ENCODE results near the gene PBX1.

DNA sequence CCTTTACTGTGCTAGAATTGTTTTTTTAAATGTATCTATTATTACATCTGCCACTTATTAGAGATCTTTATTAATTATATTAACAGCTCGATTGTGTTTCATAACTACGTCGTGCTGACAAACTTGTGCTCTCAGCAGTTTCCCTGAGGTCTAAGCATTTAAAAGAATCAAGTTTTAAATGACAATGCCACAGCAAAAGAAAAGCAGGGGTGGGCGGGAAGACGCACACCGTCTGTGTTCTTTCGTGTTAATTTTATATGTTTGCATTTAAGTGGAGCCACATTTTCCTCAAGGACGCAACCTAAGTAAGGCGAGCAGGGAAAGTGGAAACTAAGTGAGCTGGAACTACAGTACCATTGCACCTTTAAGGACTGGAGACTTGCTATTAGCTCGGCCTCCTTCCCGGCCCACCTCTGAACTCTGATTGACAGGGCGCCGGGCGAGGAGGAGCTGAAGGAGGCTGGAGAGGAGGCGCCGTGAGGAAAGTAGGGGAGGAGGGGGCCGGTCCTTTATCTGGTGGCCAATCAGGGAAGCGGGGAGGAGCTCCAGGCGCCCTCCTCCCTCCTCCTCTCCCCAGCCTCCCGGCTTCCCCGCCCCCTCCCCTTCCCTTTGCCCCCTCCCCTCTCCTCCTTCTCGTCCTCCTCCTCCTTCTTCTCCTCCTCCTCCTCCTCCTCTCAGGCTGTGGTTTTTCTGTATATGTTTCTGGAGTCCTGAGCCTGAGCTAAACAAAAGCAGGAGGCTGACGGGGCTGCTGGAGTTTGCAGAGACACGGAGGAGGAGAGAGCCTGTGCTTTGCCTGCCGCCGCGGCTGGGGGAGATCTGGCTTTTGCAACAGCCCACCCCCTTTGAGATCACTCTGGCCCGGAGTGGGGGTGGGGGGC, at the start of gene PBX1:
- TF ChIP-seq, protein P1, sequence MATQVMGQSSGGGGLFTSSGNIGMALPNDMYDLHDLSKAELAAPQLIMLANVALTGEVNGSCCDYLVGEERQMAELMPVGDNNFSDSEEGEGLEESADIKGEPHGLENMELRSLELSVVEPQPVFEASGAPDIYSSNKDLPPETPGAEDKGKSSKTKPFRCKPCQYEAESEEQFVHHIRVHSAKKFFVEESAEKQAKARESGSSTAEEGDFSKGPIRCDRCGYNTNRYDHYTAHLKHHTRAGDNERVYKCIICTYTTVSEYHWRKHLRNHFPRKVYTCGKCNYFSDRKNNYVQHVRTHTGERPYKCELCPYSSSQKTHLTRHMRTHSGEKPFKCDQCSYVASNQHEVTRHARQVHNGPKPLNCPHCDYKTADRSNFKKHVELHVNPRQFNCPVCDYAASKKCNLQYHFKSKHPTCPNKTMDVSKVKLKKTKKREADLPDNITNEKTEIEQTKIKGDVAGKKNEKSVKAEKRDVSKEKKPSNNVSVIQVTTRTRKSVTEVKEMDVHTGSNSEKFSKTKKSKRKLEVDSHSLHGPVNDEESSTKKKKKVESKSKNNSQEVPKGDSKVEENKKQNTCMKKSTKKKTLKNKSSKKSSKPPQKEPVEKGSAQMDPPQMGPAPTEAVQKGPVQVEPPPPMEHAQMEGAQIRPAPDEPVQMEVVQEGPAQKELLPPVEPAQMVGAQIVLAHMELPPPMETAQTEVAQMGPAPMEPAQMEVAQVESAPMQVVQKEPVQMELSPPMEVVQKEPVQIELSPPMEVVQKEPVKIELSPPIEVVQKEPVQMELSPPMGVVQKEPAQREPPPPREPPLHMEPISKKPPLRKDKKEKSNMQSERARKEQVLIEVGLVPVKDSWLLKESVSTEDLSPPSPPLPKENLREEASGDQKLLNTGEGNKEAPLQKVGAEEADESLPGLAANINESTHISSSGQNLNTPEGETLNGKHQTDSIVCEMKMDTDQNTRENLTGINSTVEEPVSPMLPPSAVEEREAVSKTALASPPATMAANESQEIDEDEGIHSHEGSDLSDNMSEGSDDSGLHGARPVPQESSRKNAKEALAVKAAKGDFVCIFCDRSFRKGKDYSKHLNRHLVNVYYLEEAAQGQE (IDR thresholded peaks at IDR 0.05; ENCODE audit: insufficient read depth in 1 of 2, low read depth in 2 of 2, low read length in 2 of 2): no peak
- TF ChIP-seq POLR2AphosphoS5 (IDR thresholded peaks at IDR 0.05; ENCODE audit: low read depth, low read length) (peak; percentile 93), TAF1 (IDR thresholded peaks at IDR 0.05; ENCODE audit: borderline replicate concordance, insufficient read depth, low read length) (peak; percentile 80; the same call in 1 of the 2 replicates)
